Neural cell (in vitro differentiated cells): Measurements from ENCODE around the gene PRKCE. TPM values are rescaled to one million over a fixed set of nuclear protein-coding genes. Genes with fewer than 3 reads are reported as not detected.

ENCODE experiments used
- H2AFZ ChIP-seq: fragments of 200-600, 300-800 bp; sonication (generic), shearing (Covaris generic); 2 replicates; pipeline ENCODE4 v1.6.0; 2014; ENCODE audit warnings: low read depth, mild to moderate bottlenecking, antibody characterized with exemption, low read length, moderate library complexity
- H3F3A ChIP-seq: fragments of 200-600 bp; shearing (Covaris generic); 2 replicates; pipeline ENCODE4 v1.6.1; 2016; ENCODE audit warnings: mild to moderate bottlenecking, moderate library complexity, mixed read lengths, antibody characterized with exemption, low read length; ENCODE audit not compliant: insufficient read depth, poor library complexity, severe bottlenecking
- H3K27ac ChIP-seq: fragments of 200-600, 300-800 bp; sonication (generic), shearing (Covaris generic); 2 replicates; pipeline ENCODE4 v1.5.1; 2014; ENCODE audit warnings: mild to moderate bottlenecking, low read length, moderate library complexity
- H3K27me3 ChIP-seq: fragments of 300-800, 200-600 bp; sonication (generic), shearing (Covaris generic); 2 replicates; pipeline ENCODE4 v1.6.0; 2014; ENCODE audit warnings: mild to moderate bottlenecking, low read depth, low read length, moderate library complexity; ENCODE audit not compliant: insufficient read depth
- H3K36me3 ChIP-seq: fragments of 300-800, 200-600 bp; sonication (generic), shearing (Covaris generic); 2 replicates; pipeline ENCODE4 v1.5.1; 2014; ENCODE audit warnings: mild to moderate bottlenecking, antibody characterized with exemption, low read length, moderate library complexity; ENCODE audit not compliant: insufficient read depth
- H3K4me2 ChIP-seq: fragments of 300-800, 200-600 bp; sonication (generic), shearing (Covaris generic); 2 replicates; pipeline ENCODE4 v1.6.0; 2014; ENCODE audit warnings: mild to moderate bottlenecking, low read length
- H3K4me3 ChIP-seq: fragments of 300-800, 200-600 bp; sonication (generic), shearing (Covaris generic); 2 replicates; pipeline ENCODE4 v1.5.1; 2014; ENCODE audit warnings: mild to moderate bottlenecking, low read length, moderate library complexity
- H3K79me2 ChIP-seq: fragments of 200-600 bp; shearing (Covaris generic); replicated peaks from 2 replicates; pipeline ENCODE4 v1.6.0; 2014; ENCODE audit warnings: mild to moderate bottlenecking, low read length, moderate library complexity; ENCODE audit not compliant: insufficient read depth
- H3K9ac ChIP-seq: fragments of 300-800, 200-600 bp; sonication (generic), shearing (Covaris generic); 2 replicates; pipeline ENCODE4 v1.6.1; 2016; ENCODE audit warnings: mild to moderate bottlenecking, low read length, mixed read lengths
- H3K9me2 ChIP-seq: fragments of 200-600 bp; shearing (Covaris generic); 2 replicates; pipeline ENCODE4 v1.6.1; 2016; ENCODE audit warnings: mild to moderate bottlenecking, low read length, mixed read lengths; ENCODE audit not compliant: insufficient read depth
- H3K9me3 ChIP-seq: fragments of 200-600, 300-800 bp; sonication (generic), shearing (Covaris generic); 2 replicates; pipeline ENCODE4 v1.6.1; 2016; ENCODE audit warnings: mild to moderate bottlenecking, mixed run types, low read length, moderate library complexity, mixed read lengths
- H4K20me1 ChIP-seq: fragments of 200-600 bp; shearing (Covaris generic); 2 replicates; pipeline ENCODE4 v1.6.1; 2016; ENCODE audit warnings: mild to moderate bottlenecking, mixed run types; ENCODE audit not compliant: insufficient read depth
- CTCF ChIP-seq: fragments of 450-650 bp; IDR thresholded peaks from 2 replicates; pipeline ENCODE4 v1.5.1; 2014; ENCODE audit warnings: antibody characterized with exemption, mild to moderate bottlenecking, moderate library complexity; ENCODE audit not compliant: poor library complexity, severe bottlenecking
- EP300 ChIP-seq: fragments of 450-650 bp; conservative IDR thresholded peaks from 2 replicates; pipeline ENCODE4 v1.6.1; 2014; ENCODE audit warnings: antibody characterized with exemption, mild to moderate bottlenecking, moderate library complexity; ENCODE audit not compliant: poor library complexity, severe bottlenecking
- EZH2 ChIP-seq: fragments of 200-600, 300-800 bp; shearing (Covaris generic), sonication (generic); IDR thresholded peaks from 2 replicates; pipeline ENCODE4 v1.6.1; 2014; ENCODE audit warnings: antibody characterized with exemption, low read length, borderline replicate concordance, mild to moderate bottlenecking; ENCODE audit not compliant: insufficient read depth, poor library complexity, severe bottlenecking
- MXI1 ChIP-seq: fragments of 450-650 bp; conservative IDR thresholded peaks from 2 replicates; pipeline ENCODE4 v1.6.1; 2014; ENCODE audit warnings: antibody characterized with exemption, mild to moderate bottlenecking; ENCODE audit not compliant: poor library complexity, severe bottlenecking
- POLR2AphosphoS5 ChIP-seq: IDR thresholded peaks from 2 replicates; pipeline ENCODE4 v1.6.1; 2012
- RAD21 ChIP-seq: fragments of 450-650 bp; conservative IDR thresholded peaks from 2 replicates; pipeline ENCODE4 v1.6.1; 2014; ENCODE audit warnings: antibody characterized with exemption, mild to moderate bottlenecking, moderate library complexity
- REST ChIP-seq: IDR thresholded peaks from 2 replicates; pipeline ENCODE4 v1.6.1; 2012; ENCODE audit warnings: borderline replicate concordance
- SMC3 ChIP-seq: fragments of 450-650 bp; conservative IDR thresholded peaks from 2 replicates; pipeline ENCODE4 v1.6.1; 2014; ENCODE audit warnings: antibody characterized with exemption, mild to moderate bottlenecking, moderate library complexity; ENCODE audit not compliant: poor library complexity
- TAF1 ChIP-seq: IDR thresholded peaks from 2 replicates; pipeline ENCODE4 v1.6.1; 2012; ENCODE audit warnings: low read depth
- polyA plus RNA-seq: library from polyadenylated mRNA; depleted of rRNA; stranded (reverse); fragments of >200 nt; gene quantifications from 2 replicates; pipeline ENCODE4 v1.2.3, GENCODE V29; 2014

Gene PRKCE
- polyA plus RNA-seq, 1 donor from 2014 or later: 5.4 TPM

GRCh38 chr2:45942237-45942738, 290.8 kb downstream of the PRKCE start:
- Histone ChIP-seq H3K9ac (no peak overlapping the region), H3K36me3 (no peaks in the 10 kb centered on the region), H2AFZ (no peak overlapping the region), H3K27me3 (no peaks in the 10 kb centered on the region), H4K20me1 (no peaks in the 10 kb centered on the region), H3K4me2 (peak overlapping the region; percentile 14), H3K9me3 (no peaks in the 10 kb centered on the region), H3K79me2 (no peaks in the 10 kb centered on the region), H3K9me2 (no peaks in the 10 kb centered on the region), H3K4me3 (peak overlapping the region; percentile 24), H3F3A (no peaks in the 10 kb centered on the region), H3K27ac (no peak overlapping the region)
- TF ChIP-seq REST: no peak
- TF ChIP-seq CTCF: no peak
- no peak for TF ChIP-seq SMC3
- TF ChIP-seq TAF1: no peak
- TF ChIP-seq MXI1: no peak

GRCh38 chr2:45943219-45944044, 292.0 kb downstream of the PRKCE start:
- no peaks in the 10 kb centered on the region for H3K9me2 ChIP-seq

GRCh38 chr2:45944074-45944473, 292.6 kb downstream of the PRKCE start:
- Histone ChIP-seq H3K27me3 (no peaks in the 10 kb centered on the region), H3K4me3 (no peak overlapping the region), H3F3A (no peaks in the 10 kb centered on the region), H3K27ac (no peak overlapping the region), H3K4me2 (no peak overlapping the region), H3K9me3 (no peaks in the 10 kb centered on the region), H3K36me3 (no peaks in the 10 kb centered on the region), H3K9me2 (no peaks in the 10 kb centered on the region), H2AFZ (no peak overlapping the region), H3K9ac (no peak overlapping the region), H3K79me2 (no peaks in the 10 kb centered on the region), H4K20me1 (no peaks in the 10 kb centered on the region)
- TF ChIP-seq MXI1 (no peak), EZH2 (no peak), EP300 (no peak), TAF1 (no peak), RAD21 (no peak), POLR2AphosphoS5 (no peak), SMC3 (no peak), CTCF (no peak)

More at GRCh38 chr2:45943219-45944044, 292.0 kb downstream of the PRKCE start:
- H3F3A ChIP-seq: no peaks in the 10 kb centered on the region
- H3K27me3 ChIP-seq: no peaks in the 10 kb centered on the region
- H3K9me3 ChIP-seq: no peaks in the 10 kb centered on the region
- no peaks in the 10 kb centered on the region for H3K79me2 ChIP-seq
- H3K9ac ChIP-seq: no peak overlapping the region
- H3K36me3 ChIP-seq: no peaks in the 10 kb centered on the region
- no peak overlapping the region for H3K27ac ChIP-seq
- H3K4me2 ChIP-seq: no peak overlapping the region
- no peaks in the 10 kb centered on the region for H4K20me1 ChIP-seq
- H3K4me3 ChIP-seq: no peak overlapping the region
- H2AFZ ChIP-seq: no peak overlapping the region
- TF ChIP-seq SMC3 (no peak), POLR2AphosphoS5 (no peak), MXI1 (no peak)
